GM04503 (cell line): ENCODE data around the gene MBNL1.
A peak's percentile ranks its signal among the peaks of the same experiment; 100 is the strongest.

Source experiments
- DNase-seq: peaks from one replicate; pipeline ENCODE4 v3.0.0-alpha.2; 2012; ENCODE audit warnings: low read depth

The MBNL1 gene

GRCh38 chr3:152253514-152253913 is 15.2 kb upstream of the MBNL1 start:
- no peak for DNase-seq

GRCh38 chr3:152254041-152254440 is 14.7 kb upstream of the MBNL1 start:
- no peak for DNase-seq

- DNase-seq = no peak
These were observed 13.4 kb upstream of the MBNL1 start for GRCh38 chr3:152255290-152255689.

GRCh38 chr3:152256851-152257562 is 11.7 kb upstream of the MBNL1 start:
- DNase-seq = no peak

- no peak for DNase-seq
These were observed 11.1 kb upstream of the MBNL1 start for GRCh38 chr3:152257563-152258035.

GRCh38 chr3:152258448-152259393 is 10.0 kb upstream of the MBNL1 start:
- DNase-seq = peak; percentile 98

- DNase-seq = no peak
These were observed 9.3 kb upstream of the MBNL1 start for GRCh38 chr3:152259468-152259867.

GRCh38 chr3:152260026-152260425 is 8.7 kb upstream of the MBNL1 start:
- DNase-seq = no peak

- DNase-seq = no peak
These were observed 8.2 kb upstream of the MBNL1 start for GRCh38 chr3:152260529-152260928.

- no peak for DNase-seq
These were observed 7.4 kb upstream of the MBNL1 start for GRCh38 chr3:152261329-152261728.

GRCh38 chr3:152263711-152264110 is 5.0 kb upstream of the MBNL1 start:
- DNase-seq = no peak

- DNase-seq = no peak
These were observed 4.4 kb upstream of the MBNL1 start for GRCh38 chr3:152264378-152264777.

- peak; percentile 93 for DNase-seq
These were observed 2.3 kb upstream of the MBNL1 start for GRCh38 chr3:152266221-152266995.

GRCh38 chr3:152267831-152268554 is 736 bp upstream of the MBNL1 start:
- no peak for DNase-seq

GRCh38 chr3:152269056-152269830 is 514 bp downstream of the MBNL1 start:
- peak; percentile 86 for DNase-seq

- DNase-seq = no peak
These were observed 1.4 kb downstream of the MBNL1 start for GRCh38 chr3:152269831-152270734.

GRCh38 chr3:152270937-152271336 is 2.2 kb downstream of the MBNL1 start:
- no peak for DNase-seq

GRCh38 chr3:152271501-152272236 is 2.9 kb downstream of the MBNL1 start:
- no peak for DNase-seq

GRCh38 chr3:152272771-152273242 is 4.1 kb downstream of the MBNL1 start:
- DNase-seq = peak; percentile 75
